Tibial nerve (tissue), 4 donors: ENCODE results near the gene GRM1. TPM values are rescaled to one million over a fixed set of nuclear protein-coding genes. Genes with fewer than 3 reads are reported as not detected.

Source experiments
- DNase-seq, 2 donors: peaks; one replicate each; pipeline ENCODE4 v3.0.0-alpha.2; 2019; ENCODE audit warnings: low spot score in 2 of 2
- H3K27ac ChIP-seq, 4 donors: fragments of 200-600 bp; sonication (generic) in 3 of 4; one replicate each; pipeline ENCODE4 v1.5.1; 2017 to 2019; ENCODE audit warnings: mild to moderate bottlenecking in 1 of 4
- H3K27me3 ChIP-seq, 2 donors: fragments of 200-600 bp; sonication (generic) in 1 of 2; one replicate each; pipeline versions ENCODE4 v1.5.1 to v1.6.0; 2017 to 2019
- H3K36me3 ChIP-seq, 3 donors: fragments of 200-600 bp; sonication (generic); one replicate each; pipeline ENCODE4 v1.5.1; 2018 to 2019
- H3K4me1 ChIP-seq, 4 donors: fragments of 200-600 bp; sonication (generic) in 3 of 4; one replicate each; pipeline ENCODE4 v1.5.1; 2017 to 2019
- H3K4me3 ChIP-seq, 4 donors: fragments of 200-600 bp; sonication (generic) in 3 of 4; one replicate each; pipeline ENCODE4 v1.5.1; 2017 to 2019; ENCODE audit warnings: mild to moderate bottlenecking in 1 of 4, moderate library complexity in 1 of 4
- H3K9me3 ChIP-seq, 4 donors: fragments of 200-600 bp; sonication (generic) in 3 of 4; one replicate each; pipeline ENCODE4 v1.5.1; 2017 to 2019
- CTCF ChIP-seq, 5 experiments: fragments of 200-600 bp in 3 of 5; fragments of 450-650 bp in 2 of 5; sonication (generic) in 3 of 5; IDR thresholded peaks; one replicate each; pipeline ENCODE4 v1.5.1; 2016 to 2019; ENCODE audit warnings: antibody characterized with exemption in 5 of 5, mild to moderate bottlenecking in 3 of 5, moderate library complexity in 2 of 5
- EP300 ChIP-seq, 2 donors: sonication (generic); formaldehyde crosslinking; IDR thresholded peaks; one replicate each; pipeline ENCODE4 v1.6.1; 2017; ENCODE audit warnings: antibody characterized with exemption in 2 of 2, mild to moderate bottlenecking in 1 of 2
- POLR2A ChIP-seq, 2 donors: fragments of 450-650 bp; IDR thresholded peaks; one replicate each; pipeline ENCODE4 v1.6.1; 2017; ENCODE audit warnings: antibody characterized with exemption in 2 of 2, mild to moderate bottlenecking in 2 of 2, moderate library complexity in 2 of 2
- WGBS, 2 donors: methylation state at CpG; one replicate each; pipeline ENCODE4 v1.1.5; 2018; 5-methylcytosine and 5-hydroxymethylcytosine counted together
- total RNA-seq, 4 donors: library from RNA; depleted of rRNA; stranded (reverse); fragments of >200 nt; gene quantifications; one replicate each; pipeline ENCODE4 v1.1.0, GENCODE V29; 2016

Gene GRM1
- total RNA-seq, 4 donors from 2014 or later: 0.30 to 0.63 (median 0.44) TPM; not detected in 1

- Histone ChIP-seq H3K9me3 (no peaks in the 10 kb centered on the region), H3K36me3 (no peaks in the 10 kb centered on the region), H3K27ac (no peak overlapping the region), H3K27me3 (peaks cover 0 to 35% of the 10 kb centered on the region in 2 donors), H3K4me3 (no peak overlapping the region), H3K4me1 (peaks cover 0 to 3% (median 0%) of the 10 kb centered on the region in 4 donors)
- DNase-seq: no peak
- WGBS, 2 donors: 4% methylated on average over 31 of the region's 31 CpGs
- no peak for TF ChIP-seq EP300 (IDR thresholded peaks at IDR 0.05)
Measured at GRCh38 chr6:146027586-146028251, 1.1 kb upstream of the GRM1 start.

GRCh38 chr6:146028252-146028795 lies 538 bp upstream of the GRM1 start:
- Histone ChIP-seq H3K4me1 (peaks cover 0 to 3% (median 0%) of the 10 kb centered on the region in 4 donors), H3K27me3 (peaks cover 0 to 35% of the 10 kb centered on the region in 2 donors), H3K27ac (no peak overlapping the region), H3K4me3 (no peak overlapping the region), H3K9me3 (no peaks in the 10 kb centered on the region), H3K36me3 (no peaks in the 10 kb centered on the region)
- no peak for TF ChIP-seq EP300 (IDR thresholded peaks at IDR 0.05)
- no peak for TF ChIP-seq POLR2A (IDR thresholded peaks at IDR 0.05)
- TF ChIP-seq CTCF (IDR thresholded peaks at IDR 0.05): no peak
- peak in 1 of 2 donors; percentile 22 for DNase-seq
- WGBS, 2 donors: 3 to 4% methylated on average over 19 of the region's 19 CpGs

- Histone ChIP-seq H3K4me3 (no peak overlapping the region), H3K9me3 (no peaks in the 10 kb centered on the region), H3K4me1 (peaks cover 0 to 3% (median 0%) of the 10 kb centered on the region in 4 donors), H3K27me3 (peaks cover 0 to 35% of the 10 kb centered on the region in 2 donors), H3K36me3 (no peaks in the 10 kb centered on the region), H3K27ac (no peak overlapping the region)
- no peak for TF ChIP-seq EP300 (IDR thresholded peaks at IDR 0.05)
- no peak for TF ChIP-seq POLR2A (IDR thresholded peaks at IDR 0.05)
- TF ChIP-seq CTCF (IDR thresholded peaks at IDR 0.05): no peak
- no peak for DNase-seq
- WGBS, 2 donors: 21 to 22% methylated on average over 22 to 25 of the region's 25 CpGs
Measured at GRCh38 chr6:146029573-146030184, 817 bp downstream of the GRM1 start.

GRCh38 chr6:146032387-146032786 lies 3.5 kb downstream of the GRM1 start:
- H3K27ac ChIP-seq: no peak overlapping the region
- peaks cover 0 to 32% of the 10 kb centered on the region in 2 donors for H3K27me3 ChIP-seq
- no peaks in the 10 kb centered on the region for H3K36me3 ChIP-seq
- no peak for TF ChIP-seq EP300 (IDR thresholded peaks at IDR 0.05)
- 47 to 57% methylated on average over 4 of the region's 4 CpGs for WGBS, 2 donors
- no peaks in the 10 kb centered on the region for H3K9me3 ChIP-seq
- no peak overlapping the region for H3K4me3 ChIP-seq
- peaks cover 0 to 3% (median 0%) of the 10 kb centered on the region in 4 donors for H3K4me1 ChIP-seq
- DNase-seq: no peak

GRCh38 chr6:146040360-146040759 lies 11.5 kb downstream of the GRM1 start:
- DNase-seq: no peak
- no peaks in the 10 kb centered on the region for H3K36me3 ChIP-seq
- H3K4me3 ChIP-seq: no peak overlapping the region
- TF ChIP-seq POLR2A (IDR thresholded peaks at IDR 0.05) (no peak), CTCF (IDR thresholded peaks at IDR 0.05) (no peak), EP300 (IDR thresholded peaks at IDR 0.05) (no peak)
- 91 to 94% methylated on average over 1 of the region's 1 CpG for WGBS, 2 donors
- no peaks in the 10 kb centered on the region for H3K27me3 ChIP-seq
- H3K9me3 ChIP-seq: peaks cover 0 to 25% (median 5%) of the 10 kb centered on the region in 4 donors
- H3K4me1 ChIP-seq: no peaks in the 10 kb centered on the region
- no peak overlapping the region for H3K27ac ChIP-seq

- no peaks in the 10 kb centered on the region for H3K27me3 ChIP-seq
- H3K4me3 ChIP-seq: no peak overlapping the region
- no peak for DNase-seq
- no peaks in the 10 kb centered on the region for H3K36me3 ChIP-seq
- no peak for TF ChIP-seq POLR2A (IDR thresholded peaks at IDR 0.05)
- TF ChIP-seq EP300 (IDR thresholded peaks at IDR 0.05): no peak
- no peak for TF ChIP-seq CTCF (IDR thresholded peaks at IDR 0.05)
- H3K9me3 ChIP-seq: peaks cover 0 to 25% (median 5%) of the 10 kb centered on the region in 4 donors
- H3K4me1 ChIP-seq: no peaks in the 10 kb centered on the region
- no peak overlapping the region for H3K27ac ChIP-seq
- 44 to 54% methylated on average over 1 of the region's 1 CpG for WGBS, 2 donors
Measured at GRCh38 chr6:146041282-146041681, 12.4 kb downstream of the GRM1 start.
